ENCODE measurements around the gene RNF125.

DNA sequence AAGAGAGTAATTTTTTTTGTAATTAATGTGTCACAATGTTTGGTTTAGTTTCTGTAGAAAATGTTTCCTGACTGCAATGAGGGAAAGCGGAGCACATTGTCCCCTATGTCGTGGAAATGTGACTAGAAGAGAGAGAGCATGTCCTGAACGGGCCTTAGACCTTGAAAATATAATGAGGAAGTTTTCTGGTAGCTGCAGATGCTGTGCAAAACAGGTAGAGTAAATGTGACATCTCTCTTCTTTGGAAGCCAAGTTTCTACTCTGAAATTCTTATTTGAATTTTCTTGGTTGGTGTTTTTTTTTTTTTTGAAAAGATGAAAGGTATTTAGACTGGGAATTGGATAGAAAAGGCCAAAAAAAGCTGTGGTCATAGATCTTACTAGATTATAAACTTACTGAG is 93.1 kb downstream of the RNF125 start:
- no peak for TF ChIP-seq ZNF384 (IDR thresholded peaks at IDR 0.05)
- no peak for TF ChIP-seq SP1 (IDR thresholded peaks at IDR 0.05)

Measured in HEK293T (cell line).